ENCODE data around the gene PHYKPL.

Gene PHYKPL

DNA sequence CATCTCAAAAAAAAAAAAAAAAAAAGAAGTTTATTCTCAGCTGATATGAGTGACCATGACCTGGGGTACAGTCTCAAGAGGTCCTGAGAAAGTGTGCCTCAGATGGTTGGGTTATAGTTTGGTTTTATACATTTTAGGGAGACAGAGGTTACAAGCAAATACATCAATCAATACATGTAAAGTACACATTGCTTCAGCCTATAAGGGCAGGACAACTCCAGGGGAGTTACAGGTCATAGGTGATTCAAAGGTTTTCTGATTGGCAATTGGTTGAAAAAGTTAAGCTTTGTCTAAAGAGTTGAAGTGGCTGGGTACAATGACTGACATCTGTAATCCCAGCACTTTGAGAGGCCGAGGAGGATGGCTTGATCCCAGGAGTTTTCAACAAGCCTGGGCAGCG, 43.2 kb downstream of the PHYKPL start:
- no peak for DNase-seq (ENCODE audit: low read depth)

DNA sequence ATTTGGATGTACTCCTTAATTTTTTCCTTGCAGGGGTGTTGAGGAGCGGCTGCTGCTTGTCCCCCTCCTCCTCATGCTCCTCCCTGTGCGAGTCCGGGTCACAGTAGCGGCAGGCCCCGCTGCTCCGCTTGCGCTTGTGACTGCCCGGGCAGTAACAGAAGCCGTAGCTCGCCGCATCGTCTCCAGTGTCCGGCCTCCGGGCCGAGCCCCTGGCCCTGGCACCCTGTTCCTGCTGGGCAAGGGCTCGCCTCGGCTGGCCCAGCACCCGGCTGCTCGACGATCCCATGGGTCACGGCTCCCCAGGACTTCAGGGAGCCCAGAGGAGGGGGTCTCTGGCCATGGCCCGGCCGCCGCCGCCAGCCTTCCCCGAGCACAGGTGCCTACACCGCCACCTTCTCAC, 45.6 kb downstream of the PHYKPL start, which contains the start of gene GMCL2:
TSS of gene GMCL2 (minus strand) at position 358 of the 400 bp plus-strand sequence. CDS start at position 286, 72 bp downstream.
- DNase-seq (ENCODE audit: low read depth), result no peak

DNA sequence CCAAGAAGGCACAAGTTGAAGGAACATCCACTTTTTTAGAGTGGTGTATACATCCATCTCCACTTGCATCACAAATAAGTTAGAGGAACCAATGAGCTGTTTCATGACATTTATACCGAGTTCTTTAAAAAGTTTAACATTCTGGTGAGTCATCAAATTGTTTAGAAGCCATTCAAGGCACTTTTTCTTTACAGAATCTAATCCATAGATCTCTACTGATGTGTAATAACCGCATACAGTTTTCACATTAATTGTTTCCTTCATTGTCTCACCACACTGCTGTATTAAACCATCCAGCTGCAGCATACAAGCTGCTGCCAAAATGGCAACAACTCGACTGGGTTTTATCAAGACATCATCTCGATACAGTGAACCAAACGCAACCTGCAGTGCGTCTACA, 46.2 kb downstream of the PHYKPL start:
- DNase-seq (ENCODE audit: low read depth), result no peak

DNA sequence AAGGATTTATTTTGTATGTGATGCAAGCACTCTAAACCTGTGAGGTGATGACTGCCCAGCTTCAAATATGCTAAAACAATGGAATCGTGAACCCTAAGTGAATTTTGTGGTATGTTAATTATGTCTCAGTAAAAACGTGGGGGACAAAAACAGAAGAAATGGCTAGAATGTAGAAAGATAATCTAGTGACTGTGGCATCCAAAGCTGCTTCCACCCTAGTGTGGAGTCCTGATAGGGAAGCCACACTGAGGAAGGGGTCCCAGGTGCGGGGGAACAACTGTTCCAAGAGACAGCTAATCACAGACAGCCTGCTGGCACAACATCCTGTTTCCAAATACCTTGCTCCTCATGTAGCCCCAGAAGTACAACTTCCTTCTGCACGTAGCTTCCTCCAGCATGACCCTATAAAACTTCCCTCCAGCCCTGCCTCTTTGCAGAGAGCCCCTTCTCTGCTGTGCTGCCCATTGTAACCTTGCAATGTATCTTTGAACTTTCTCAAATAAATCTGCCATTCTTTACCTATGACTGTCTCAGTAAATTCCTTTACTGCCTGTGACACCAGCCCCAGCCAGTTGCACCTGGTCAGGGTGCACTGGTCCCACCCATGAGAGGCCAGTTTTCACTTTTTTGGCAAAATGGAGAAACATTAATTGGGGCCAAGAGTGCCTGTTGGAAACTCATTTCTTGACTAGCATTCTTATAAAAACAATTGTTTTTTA, 50.3 kb downstream of the PHYKPL start:
- no peak for DNase-seq (ENCODE audit: low read depth)

DNA sequence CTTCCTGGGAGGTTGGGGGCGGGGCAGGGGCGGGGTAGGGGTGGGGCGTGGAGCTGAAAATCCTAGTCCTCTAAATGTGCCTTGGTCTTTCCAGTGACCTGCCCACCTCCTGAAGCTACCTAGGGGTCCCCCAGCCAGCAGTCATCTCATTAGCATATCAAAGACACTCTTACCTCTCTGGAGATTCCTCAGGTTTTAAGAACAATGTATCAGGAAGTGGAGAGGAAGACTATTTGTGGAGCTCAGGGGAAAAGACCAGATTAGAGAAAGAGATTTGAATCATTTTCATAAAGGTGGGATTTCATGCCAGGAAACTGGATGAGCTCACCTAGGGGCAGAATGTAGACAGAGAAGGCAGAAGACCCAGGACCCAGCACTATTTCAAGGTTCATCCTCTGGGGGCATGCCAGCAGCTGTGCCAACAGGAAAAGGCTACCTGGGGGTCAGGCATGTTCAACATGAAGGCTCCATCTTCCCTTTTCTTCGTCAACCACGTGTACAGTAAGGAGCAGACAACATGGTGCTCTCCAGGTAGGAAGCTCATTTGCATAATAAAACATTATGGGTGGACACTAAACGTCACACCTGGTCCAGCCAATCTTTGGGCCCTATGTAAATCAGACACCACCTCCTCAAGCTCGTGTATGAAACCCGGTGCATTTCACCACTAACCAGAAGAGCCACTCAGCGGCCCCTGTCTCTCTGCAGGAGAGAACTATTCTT, 52.3 kb downstream of the PHYKPL start:
- no peak for DNase-seq (ENCODE audit: low read depth)

DNA sequence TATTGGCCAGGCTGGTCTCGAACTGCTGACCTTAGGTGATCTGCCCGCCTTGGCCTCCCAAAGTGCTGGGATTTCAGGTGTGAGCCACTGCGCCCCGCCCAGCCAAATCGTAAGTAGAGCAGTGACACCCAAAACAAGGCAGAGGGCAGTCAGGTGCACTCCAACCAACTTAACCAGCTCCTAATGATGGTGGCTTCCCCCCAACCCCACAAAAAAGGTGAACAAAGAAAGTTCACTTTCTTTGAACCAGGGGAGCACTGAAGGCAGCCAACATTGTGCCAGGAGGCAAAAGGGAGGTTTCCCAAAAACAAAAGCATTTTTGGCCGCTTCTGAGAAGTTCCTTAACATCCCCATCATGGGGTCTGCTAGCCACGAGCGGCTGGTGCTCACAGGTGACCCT, 55.0 kb downstream of the PHYKPL start:
- no peak for DNase-seq (ENCODE audit: low read depth)

DNA sequence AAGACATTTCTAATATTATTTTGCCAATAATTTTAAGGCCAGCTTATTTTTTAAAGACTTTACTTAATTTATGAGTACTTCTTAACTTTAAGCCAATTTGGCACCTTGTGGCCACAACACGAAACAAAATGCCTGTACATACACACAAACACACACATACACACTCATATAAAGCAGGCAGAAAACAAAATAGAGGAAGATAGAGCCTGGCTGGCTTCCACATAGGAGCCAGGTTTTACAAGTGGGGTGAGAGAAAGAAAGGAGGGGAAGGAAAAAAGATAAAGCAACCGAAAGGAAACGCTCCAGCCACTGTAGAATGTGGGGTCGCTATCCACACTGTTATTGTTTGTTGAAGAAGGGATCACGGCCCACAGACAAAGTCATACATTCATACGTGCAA, 55.8 kb downstream of the PHYKPL start:
- no peak for DNase-seq (ENCODE audit: low read depth)

DNA sequence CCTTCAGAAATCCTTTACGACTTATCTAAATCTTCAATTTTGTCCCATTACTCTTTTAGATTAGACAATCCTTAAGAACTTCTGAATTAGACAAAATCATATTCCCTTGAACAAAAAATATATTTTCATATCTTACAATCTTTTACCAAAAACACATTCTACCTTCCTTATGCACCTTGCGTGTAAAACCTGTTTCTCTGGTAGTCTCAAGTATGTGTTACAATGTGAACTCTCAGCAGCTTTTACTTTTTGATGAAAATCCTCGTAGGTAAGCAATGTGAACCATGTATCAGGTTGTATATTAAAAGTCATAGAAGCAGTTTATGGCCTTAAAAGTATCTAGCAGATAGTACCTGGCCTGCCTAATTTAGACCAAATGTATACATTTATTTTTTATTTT, 58.1 kb downstream of the PHYKPL start:
- no peak for DNase-seq (ENCODE audit: low read depth)

DNA sequence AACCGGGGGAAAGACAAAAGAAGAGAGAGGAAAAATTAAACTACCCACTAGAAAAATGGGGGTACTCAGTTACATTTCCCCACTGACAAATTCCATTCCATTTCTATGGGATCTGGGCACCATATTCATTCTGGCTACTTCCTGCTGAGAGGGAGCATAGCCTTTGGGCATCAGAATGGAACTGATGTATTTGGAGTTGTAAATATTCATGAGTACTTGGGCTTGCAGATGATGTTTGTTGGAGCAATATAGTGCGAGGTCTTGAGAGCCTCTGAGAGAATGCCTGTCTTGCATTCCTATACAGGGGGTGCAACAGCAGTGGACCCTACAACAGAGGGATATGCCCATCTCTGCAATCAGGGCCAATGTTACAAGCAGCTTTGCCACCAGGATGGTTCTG, 62.1 kb downstream of the PHYKPL start:
- no peak for DNase-seq (ENCODE audit: low read depth)

DNA sequence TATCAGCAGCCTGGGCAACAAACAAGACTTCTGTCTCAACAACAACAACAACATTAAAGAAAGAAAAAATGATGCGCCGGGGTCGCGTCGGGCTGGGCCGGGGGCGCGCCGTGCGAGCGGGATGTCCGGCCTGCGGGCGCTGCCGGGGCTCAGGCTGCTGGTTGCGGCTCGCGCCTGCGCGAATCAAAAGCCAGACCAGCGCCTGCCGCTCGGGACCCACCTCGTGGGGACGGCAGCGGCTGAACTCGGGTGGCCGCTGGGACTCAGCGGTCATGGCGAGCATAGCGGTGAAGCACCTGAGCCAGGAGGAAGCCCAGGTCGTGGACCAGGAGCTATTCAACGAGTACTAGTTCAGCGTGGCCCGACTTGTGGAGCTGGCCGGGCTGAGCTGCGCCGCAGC, 67.0 kb downstream of the PHYKPL start:
- no peak for DNase-seq (ENCODE audit: low read depth)

DNA sequence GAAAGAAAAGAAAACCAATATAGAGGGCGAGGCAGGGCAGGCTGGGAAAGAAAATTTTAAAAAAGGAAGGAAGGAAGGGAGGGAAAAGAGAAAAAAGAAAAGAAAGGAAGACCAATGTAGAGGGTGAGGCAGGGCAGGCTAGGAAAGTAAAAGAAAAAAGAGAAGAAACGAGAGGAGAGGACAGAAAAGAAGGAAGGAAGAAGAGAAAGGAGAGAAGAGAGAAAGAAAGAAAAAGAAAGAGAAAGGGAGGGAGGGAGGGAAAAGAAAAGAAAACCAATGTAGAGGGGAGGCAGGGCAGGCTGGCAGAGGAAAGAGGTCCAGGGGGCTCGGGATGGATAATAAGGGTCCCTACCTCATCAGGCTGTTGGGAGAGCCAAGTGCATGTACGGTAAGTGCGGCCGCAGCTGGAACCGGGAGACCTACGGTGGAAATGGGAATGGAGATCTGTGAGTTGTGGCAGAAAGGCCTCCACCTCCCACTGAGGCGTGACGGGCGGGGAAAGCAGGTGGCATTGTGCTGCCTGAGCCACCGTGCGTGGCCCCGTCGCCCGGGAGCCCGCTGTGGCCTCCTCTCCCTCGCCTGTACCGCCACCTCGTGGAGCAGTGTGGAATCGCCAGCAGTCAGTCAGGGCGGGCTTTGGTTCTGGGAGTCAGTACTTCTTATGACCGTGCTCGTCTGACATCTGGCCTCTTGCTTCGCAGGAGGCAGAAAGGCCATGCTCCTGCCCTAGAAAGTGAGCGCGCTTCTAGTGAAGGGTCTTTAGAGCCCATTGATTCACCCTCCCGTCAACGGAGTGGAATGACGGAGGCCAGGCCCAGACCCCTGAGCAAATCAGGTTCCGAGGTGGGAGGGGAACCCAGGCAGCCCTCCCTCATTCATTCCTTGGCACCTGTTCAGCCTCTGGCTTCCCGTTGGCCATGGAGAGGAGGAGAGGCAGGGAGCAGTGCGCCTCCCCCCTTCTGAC, 68.5 kb downstream of the PHYKPL start:
- DNase-seq (ENCODE audit: low read depth), result peak; percentile 87

DNA sequence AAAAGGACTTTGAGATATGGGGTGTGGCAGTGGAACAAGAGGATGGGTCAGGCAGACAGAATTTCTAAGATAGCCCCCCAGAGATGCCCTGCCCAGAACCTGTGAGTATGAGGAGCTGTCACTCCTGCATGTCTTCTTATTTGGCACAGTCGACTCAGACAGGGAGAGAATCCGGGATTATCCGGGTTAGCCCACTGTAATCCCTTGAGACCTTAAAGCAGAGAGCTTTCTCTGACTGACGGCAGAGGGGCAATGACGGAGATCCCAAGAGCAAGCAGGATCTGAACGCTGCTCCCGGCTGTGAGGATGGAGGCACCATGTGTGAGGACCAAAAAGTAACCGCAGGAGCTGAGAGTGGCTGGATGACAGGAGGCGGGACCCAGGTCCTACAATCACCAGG, 70.1 kb downstream of the PHYKPL start:
- DNase-seq (ENCODE audit: low read depth), result no peak

DNA sequence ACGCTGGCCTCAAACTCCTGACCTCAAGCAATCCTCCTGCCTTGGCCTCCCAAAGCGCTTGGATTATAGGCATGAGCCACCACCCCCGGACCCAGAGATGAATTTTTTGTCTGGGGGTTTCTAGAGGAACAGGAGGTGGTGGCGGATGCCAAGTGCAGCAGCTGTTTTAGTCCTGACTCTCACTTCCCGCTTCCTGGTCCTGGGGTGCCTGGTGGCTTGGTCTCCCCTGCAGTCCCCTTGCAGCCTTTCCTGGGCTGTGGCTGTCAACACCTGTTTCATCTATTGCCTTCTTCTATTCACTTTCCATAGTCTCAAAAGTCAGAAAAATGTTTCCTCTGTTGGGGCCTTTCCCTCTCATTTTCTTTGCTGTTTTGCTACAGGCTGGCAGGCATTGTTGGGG, 72.4 kb downstream of the PHYKPL start:
- DNase-seq (ENCODE audit: low read depth), result no peak
